Breast epithelium (tissue), 4 donors: ENCODE measurements around the gene ALG3. TPM values are rescaled to one million over a fixed set of nuclear protein-coding genes. Genes with fewer than 3 reads are reported as not detected.

Experiments used
- DNase-seq, 2 donors: peaks; one replicate each; pipeline ENCODE4 v3.0.0-alpha.2; 2019; ENCODE audit warnings: low spot score in 2 of 2
- H3K27ac ChIP-seq, 2 donors: fragments of 200-600 bp; sonication (generic) in 1 of 2; one replicate each; pipeline ENCODE4 v1.5.1; 2016 to 2019; ENCODE audit warnings: mild to moderate bottlenecking in 1 of 2
- H3K27me3 ChIP-seq, 2 donors: fragments of 200-600 bp; sonication (generic) in 1 of 2; one replicate each; pipeline versions ENCODE4 v1.5.1 to v1.6.0; 2017 to 2019; ENCODE audit warnings: control low read depth in 1 of 2, mild to moderate bottlenecking in 1 of 2
- H3K36me3 ChIP-seq: fragments of 200-600 bp; one replicate; pipeline ENCODE4 v1.5.1; 2019
- H3K4me1 ChIP-seq, 2 donors: fragments of 200-600 bp; sonication (generic); one replicate each; pipeline ENCODE4 v1.5.1; 2016 to 2019; ENCODE audit warnings: control low read depth in 1 of 2
- H3K4me3 ChIP-seq, 3 donors: fragments of 200-600 bp; sonication (generic); 1 replicate in 2 of 3; 2 replicates in 1 of 3; pipeline ENCODE4 v1.5.1; 2016 to 2019; ENCODE audit warnings: mild to moderate bottlenecking in 3 of 3, moderate library complexity in 2 of 3
- H3K9me3 ChIP-seq, 2 donors: fragments of 200-600 bp; sonication (generic) in 1 of 2; one replicate each; pipeline ENCODE4 v1.5.1; 2016 to 2019; ENCODE audit warnings: control low read depth in 1 of 2
- POLR2A ChIP-seq: fragments of 450-650 bp; IDR thresholded peaks from one replicate; pipeline ENCODE4 v1.6.1; 2016; ENCODE audit warnings: antibody characterized with exemption, mild to moderate bottlenecking, moderate library complexity
- POLR2AphosphoS5 ChIP-seq, 3 donors: sonication (generic); formaldehyde crosslinking; IDR thresholded peaks; one replicate each; pipeline ENCODE4 v1.6.1; 2017; ENCODE audit warnings: antibody characterized with exemption in 3 of 3
- intact Hi-C: fragments of 100-400 bp; cut with DNase I; formaldehyde crosslinking; loops from one replicate; pipeline ENCODE4 v1.15.1; 2023; ENCODE audit warnings: low total_unique reads
- total RNA-seq, 3 donors: library from RNA; depleted of rRNA; stranded (reverse); fragments of >200 nt; gene quantifications; one replicate each; pipeline ENCODE4 v1.1.0, GENCODE V29; 2016
- TF ChIP-seq, protein P1 (sequence below), 3 donors: fragments of 450-650 bp; IDR thresholded peaks; one replicate each; pipeline ENCODE4 v1.5.1; 2016 to 2017; ENCODE audit warnings: antibody characterized with exemption in 3 of 3, mild to moderate bottlenecking in 3 of 3, moderate library complexity in 3 of 3

Gene ALG3
- total RNA-seq, 3 donors from 2014 or later = 36.4 to 46.5 (median 42.6) TPM

DNA sequence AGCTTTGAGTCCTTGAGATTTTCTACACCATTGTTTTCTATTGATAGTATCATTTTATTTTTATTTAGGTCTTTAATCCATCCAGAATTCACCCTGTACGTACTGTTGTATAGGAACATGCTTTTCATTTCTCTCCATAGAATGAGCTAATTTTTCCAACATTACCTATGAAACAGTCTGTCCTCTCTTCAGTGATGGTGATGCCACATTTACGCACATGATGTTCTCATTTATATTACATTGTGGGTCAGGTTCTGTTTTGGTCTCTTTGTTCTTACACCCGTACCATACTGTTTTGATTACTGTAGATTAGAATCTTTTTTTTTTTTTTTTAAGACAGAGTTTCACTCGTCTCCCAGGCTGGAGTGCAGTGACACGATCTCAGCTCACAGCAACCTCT, 37.0 kb downstream of the ALG3 start:
- TF ChIP-seq POLR2AphosphoS5 (IDR thresholded peaks at IDR 0.05) = no peak
- TF ChIP-seq, protein P1, sequence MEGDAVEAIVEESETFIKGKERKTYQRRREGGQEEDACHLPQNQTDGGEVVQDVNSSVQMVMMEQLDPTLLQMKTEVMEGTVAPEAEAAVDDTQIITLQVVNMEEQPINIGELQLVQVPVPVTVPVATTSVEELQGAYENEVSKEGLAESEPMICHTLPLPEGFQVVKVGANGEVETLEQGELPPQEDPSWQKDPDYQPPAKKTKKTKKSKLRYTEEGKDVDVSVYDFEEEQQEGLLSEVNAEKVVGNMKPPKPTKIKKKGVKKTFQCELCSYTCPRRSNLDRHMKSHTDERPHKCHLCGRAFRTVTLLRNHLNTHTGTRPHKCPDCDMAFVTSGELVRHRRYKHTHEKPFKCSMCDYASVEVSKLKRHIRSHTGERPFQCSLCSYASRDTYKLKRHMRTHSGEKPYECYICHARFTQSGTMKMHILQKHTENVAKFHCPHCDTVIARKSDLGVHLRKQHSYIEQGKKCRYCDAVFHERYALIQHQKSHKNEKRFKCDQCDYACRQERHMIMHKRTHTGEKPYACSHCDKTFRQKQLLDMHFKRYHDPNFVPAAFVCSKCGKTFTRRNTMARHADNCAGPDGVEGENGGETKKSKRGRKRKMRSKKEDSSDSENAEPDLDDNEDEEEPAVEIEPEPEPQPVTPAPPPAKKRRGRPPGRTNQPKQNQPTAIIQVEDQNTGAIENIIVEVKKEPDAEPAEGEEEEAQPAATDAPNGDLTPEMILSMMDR (IDR thresholded peaks at IDR 0.05) = no peak
- Histone ChIP-seq H3K27ac (no peak overlapping the region), H3K4me3 (no peak overlapping the region), H3K27me3 (peaks cover 3 to 5% of the 10 kb centered on the region in 2 donors), H3K4me1 (no peaks in the 10 kb centered on the region), H3K36me3 (no peaks in the 10 kb centered on the region), H3K9me3 (no peaks in the 10 kb centered on the region)
- DNase-seq = no peak
- intact Hi-C loops = loop anchor here (5.0 kb wide), 1 partner anchor 496 kb away; no protein-coding TSS in a partner anchor

GRCh38 chr3:184211297-184211696, 37.5 kb downstream of the ALG3 start:
- Histone ChIP-seq H3K36me3 (no peaks in the 10 kb centered on the region), H3K27me3 (peaks cover 5 to 6% of the 10 kb centered on the region in 2 donors), H3K9me3 (no peaks in the 10 kb centered on the region), H3K4me1 (no peaks in the 10 kb centered on the region), H3K27ac (no peak overlapping the region), H3K4me3 (no peak overlapping the region)
- DNase-seq = no peak
- TF ChIP-seq, protein P1 (IDR thresholded peaks at IDR 0.05) = no peak
- no peak for TF ChIP-seq POLR2A
- intact Hi-C loops = loop anchor here (5.0 kb wide), 1 partner anchor 496 kb away; no protein-coding TSS in a partner anchor

DNA sequence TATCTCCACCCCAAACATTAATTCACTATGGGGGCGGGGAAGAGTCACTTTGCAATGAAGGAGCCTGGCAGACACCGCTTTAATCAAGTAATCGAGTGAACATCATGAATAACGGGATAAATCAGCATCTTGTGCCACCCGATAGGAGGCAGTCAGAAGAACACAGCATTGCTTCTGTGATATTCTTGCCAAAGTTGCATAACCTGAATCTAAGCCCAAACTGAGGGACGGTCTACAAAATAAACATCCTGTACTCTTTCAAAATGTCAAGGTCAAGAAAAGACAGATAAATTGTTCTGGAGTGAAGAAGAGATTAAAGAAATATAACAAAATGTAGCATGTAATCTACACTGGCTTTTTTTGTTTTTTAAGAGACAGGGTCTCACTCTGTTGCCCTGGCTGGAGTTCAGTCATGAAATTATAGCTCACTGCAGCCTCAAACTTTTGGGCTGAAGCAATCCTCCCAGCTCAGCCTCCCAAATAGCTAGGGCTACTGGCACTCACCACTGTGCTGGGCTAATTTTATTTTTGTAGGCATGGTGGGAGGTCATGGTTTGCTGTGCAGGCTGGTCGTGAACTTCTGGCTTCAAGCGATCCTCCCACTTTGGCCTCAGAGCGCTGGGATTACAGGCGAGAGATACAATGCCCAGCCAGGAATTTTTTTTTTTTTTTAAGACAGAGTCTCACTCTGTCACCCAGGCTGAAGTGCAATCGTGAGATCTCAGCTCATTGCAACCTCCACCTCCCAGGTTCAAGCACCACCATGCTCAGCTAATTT, 39.4 kb downstream of the ALG3 start:
- intact Hi-C loops = no loop called here
- Histone ChIP-seq H3K4me1 (no peaks in the 10 kb centered on the region), H3K36me3 (no peaks in the 10 kb centered on the region), H3K27me3 (peaks cover 5 to 6% of the 10 kb centered on the region in 2 donors), H3K27ac (no peak overlapping the region), H3K9me3 (no peaks in the 10 kb centered on the region), H3K4me3 (no peak overlapping the region)
- no peak for TF ChIP-seq POLR2A
- no peak for TF ChIP-seq POLR2AphosphoS5 (IDR thresholded peaks at IDR 0.05)
- TF ChIP-seq, protein P1 (IDR thresholded peaks at IDR 0.05) = no peak
- no peak for DNase-seq

- Histone ChIP-seq H3K36me3 (no peaks in the 10 kb centered on the region), H3K4me3 (no peak overlapping the region), H3K27me3 (peaks cover 5 to 6% of the 10 kb centered on the region in 2 donors), H3K27ac (no peak overlapping the region), H3K9me3 (no peaks in the 10 kb centered on the region), H3K4me1 (no peaks in the 10 kb centered on the region)
- TF ChIP-seq POLR2AphosphoS5 (IDR thresholded peaks at IDR 0.05) = no peak
- TF ChIP-seq, protein P1 (IDR thresholded peaks at IDR 0.05) = no peak
- no peak for TF ChIP-seq POLR2A
- intact Hi-C loops = no loop called here
- DNase-seq = no peak
Observed at GRCh38 chr3:184203526-184203925, 45.2 kb downstream of the ALG3 start.

GRCh38 chr3:184200825-184201224, 47.9 kb downstream of the ALG3 start:
- no peak for DNase-seq
- Histone ChIP-seq H3K4me1 (no peaks in the 10 kb centered on the region), H3K27ac (no peak overlapping the region), H3K4me3 (no peak overlapping the region), H3K36me3 (no peaks in the 10 kb centered on the region), H3K27me3 (no peaks in the 10 kb centered on the region), H3K9me3 (no peaks in the 10 kb centered on the region)
- TF ChIP-seq POLR2AphosphoS5 (IDR thresholded peaks at IDR 0.05) (no peak), POLR2A (no peak)
- TF ChIP-seq, protein P1 (IDR thresholded peaks at IDR 0.05) = no peak
- intact Hi-C loops = no loop called here
